DMS79 (cell line): ENCODE data around the gene TMEM87B.
"Not testable (repeated sequence)": the region's sequence is repeated elsewhere in the genome, so short reads cannot be mapped to it uniquely, and the experiment has no call there.

Source experiments
- DNase-seq: peaks from one replicate; lab custom pipeline; 2025; lab: John Stamatoyannopoulos, UW

Gene TMEM87B

GRCh38 chr2:112121682-112122254, 66.7 kb downstream of the TMEM87B start:
- DNase-seq = peak; percentile 5

- DNase-seq = no peak
Observed at GRCh38 chr2:112129060-112129459, 74.0 kb downstream of the TMEM87B start.

- DNase-seq = no peak
Observed at GRCh38 chr2:112133344-112133743, 78.3 kb downstream of the TMEM87B start.

- DNase-seq = no peak
Observed at GRCh38 chr2:112134120-112134519, 79.1 kb downstream of the TMEM87B start.

GRCh38 chr2:112136096-112136495, 81.0 kb downstream of the TMEM87B start:
- no peak for DNase-seq

- peak; percentile 36 for DNase-seq
Observed at GRCh38 chr2:112137516-112138158, 82.6 kb downstream of the TMEM87B start.

GRCh38 chr2:112138159-112139032, 83.3 kb downstream of the TMEM87B start, which contains the start of gene FBLN7:
FBLN7 (plus strand) TSS chr2:112138385; CDS start chr2:112138656, 271 bp downstream.
- DNase-seq = no peak

GRCh38 chr2:112139033-112139614, 84.1 kb downstream of the TMEM87B start:
- DNase-seq = not testable (repeated sequence)

GRCh38 chr2:112139661-112140204, 84.7 kb downstream of the TMEM87B start:
- not testable (repeated sequence) for DNase-seq

- no peak for DNase-seq
Observed at GRCh38 chr2:112140205-112140802, 85.2 kb downstream of the TMEM87B start.

GRCh38 chr2:112140899-112141625, 86.0 kb downstream of the TMEM87B start:
- no peak for DNase-seq

- no peak for DNase-seq
Observed at GRCh38 chr2:112141626-112142007, 86.5 kb downstream of the TMEM87B start.

- DNase-seq = no peak
Observed at GRCh38 chr2:112142525-112143078, 87.5 kb downstream of the TMEM87B start.

- no peak for DNase-seq
Observed at GRCh38 chr2:112143150-112143549, 88.1 kb downstream of the TMEM87B start.

- no peak for DNase-seq
Observed at GRCh38 chr2:112144966-112145365, 89.9 kb downstream of the TMEM87B start.

GRCh38 chr2:112147382-112148168, 92.5 kb downstream of the TMEM87B start:
- DNase-seq = no peak

GRCh38 chr2:112148477-112148876, 93.4 kb downstream of the TMEM87B start:
- DNase-seq = no peak

- no peak for DNase-seq
Observed at GRCh38 chr2:112149194-112149593, 94.1 kb downstream of the TMEM87B start.

GRCh38 chr2:112149866-112150435, 94.9 kb downstream of the TMEM87B start:
- DNase-seq = no peak

GRCh38 chr2:112150447-112150846, 95.4 kb downstream of the TMEM87B start:
- DNase-seq = no peak
